Dedifferentiated amniotic fluid mesenchymal stem cell (primary cell): ENCODE results near the gene SBNO2.

Experiments used
- DNase-seq: peaks from one replicate; pipeline ENCODE4 v3.0.0-alpha.2; 2016; ENCODE audit errors: extremely low spot score

The SBNO2 gene

DNA sequence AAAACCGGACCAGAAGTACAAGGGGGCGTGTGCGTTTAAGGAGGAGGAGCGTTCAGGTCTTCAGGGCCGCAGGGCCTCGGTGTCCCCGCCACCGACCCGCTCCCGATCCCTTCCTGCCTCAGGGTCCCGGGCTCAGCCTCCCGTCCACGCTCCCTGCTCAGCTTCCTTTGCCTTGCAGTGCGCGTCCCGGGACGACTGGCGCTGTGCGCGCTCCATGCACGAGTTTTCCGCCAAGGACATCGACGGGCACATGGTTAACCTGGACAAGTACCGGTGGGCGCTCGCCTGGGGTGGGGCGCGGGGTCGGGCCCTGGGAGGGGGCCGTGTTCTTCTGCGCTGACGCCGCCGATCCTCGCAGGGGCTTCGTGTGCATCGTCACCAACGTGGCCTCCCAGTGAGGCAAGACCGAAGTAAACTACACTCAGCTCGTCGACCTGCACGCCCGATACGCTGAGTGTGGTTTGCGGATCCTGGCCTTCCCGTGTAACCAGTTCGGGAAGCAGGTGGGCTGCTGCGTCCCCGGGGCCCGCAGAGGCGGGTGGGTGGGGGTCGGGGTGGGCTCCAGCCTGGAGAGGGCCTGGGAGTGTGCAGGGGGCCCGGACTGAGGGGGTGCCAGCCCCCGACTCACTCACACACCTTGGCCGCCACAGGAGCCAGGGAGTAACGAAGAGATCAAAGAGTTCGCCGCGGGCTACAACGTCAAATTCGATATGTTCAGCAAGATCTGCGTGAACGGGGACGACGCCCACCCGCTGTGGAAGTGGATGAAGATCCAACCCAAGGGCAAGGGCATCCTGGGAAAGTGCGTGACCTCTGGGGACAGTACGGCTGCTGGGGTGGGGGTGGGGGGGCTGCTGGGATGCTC is 68.8 kb downstream of the SBNO2 start:
- DNase-seq: peak; percentile 16

DNA sequence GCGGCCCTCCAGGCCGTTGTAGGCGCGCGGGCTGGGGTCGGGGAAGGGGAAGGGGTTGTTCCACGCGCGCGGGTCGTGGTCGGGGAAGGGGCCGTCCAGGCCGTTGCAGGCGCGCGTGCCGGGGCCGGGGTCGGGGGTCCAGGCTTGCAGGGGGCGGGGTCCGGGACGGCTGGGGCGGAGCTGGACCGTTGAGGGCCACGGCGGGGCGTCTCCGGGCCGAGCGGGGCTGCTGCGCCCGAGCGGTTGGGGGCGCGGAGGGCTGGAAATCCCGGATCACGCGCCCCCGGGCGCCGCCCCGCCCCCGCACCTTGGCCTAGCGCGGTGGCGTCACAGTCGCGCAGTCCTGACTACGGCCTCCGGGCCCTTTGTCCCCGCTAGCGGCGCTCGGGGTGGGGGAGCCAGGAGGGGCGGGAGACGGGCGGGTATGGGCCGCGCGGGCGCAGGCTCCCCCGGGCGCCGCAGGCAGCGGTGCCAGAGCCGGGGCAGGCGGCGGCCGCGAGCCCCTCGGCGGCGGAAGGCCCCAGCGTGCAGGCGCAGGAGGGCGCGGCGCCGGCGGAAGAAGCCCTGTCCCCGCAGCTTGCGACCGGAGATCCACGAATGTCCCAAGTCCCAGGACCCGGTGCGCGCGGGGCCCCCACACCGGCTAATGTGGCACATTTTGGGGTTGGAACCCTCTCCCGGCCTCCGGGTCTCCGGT is 69.6 kb downstream of the SBNO2 start:
- peak; percentile 33 for DNase-seq

DNA sequence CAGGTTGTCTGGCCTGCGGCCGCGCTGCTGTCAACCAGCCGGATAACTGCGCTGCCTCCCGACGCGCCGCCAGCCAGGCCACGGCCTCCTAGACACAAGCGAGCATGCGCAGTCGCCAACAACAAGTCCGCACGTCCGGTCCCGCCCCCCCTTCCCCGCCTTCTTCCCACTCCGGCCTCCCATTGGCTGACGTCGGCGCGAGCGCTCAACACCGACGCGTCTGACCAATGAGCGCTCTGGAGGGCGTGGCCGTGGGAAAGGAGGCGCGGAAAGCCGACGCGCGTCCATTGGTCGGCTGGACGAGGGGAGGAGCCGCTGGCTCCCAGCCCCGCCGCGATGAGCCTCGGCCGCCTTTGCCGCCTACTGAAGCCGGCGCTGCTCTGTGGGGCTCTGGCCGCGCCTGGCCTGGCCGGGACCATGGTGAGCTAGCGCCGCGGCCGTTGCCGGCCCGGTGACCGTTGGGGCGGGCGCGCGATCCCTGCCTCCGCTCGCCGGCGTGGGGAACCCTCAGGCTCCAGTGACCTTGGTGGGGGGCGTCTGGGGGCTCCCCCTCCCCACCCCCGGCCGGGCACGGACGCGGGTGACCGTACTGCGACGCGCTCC is 70.3 kb downstream of the SBNO2 start, which contains the start of gene GPX4:
Gene GPX4, plus strand, starts transcription at position 287 of the 603 bp plus-strand sequence. Its CDS starts 50 bp downstream, at position 337.
- peak; percentile 99 for DNase-seq

DNA sequence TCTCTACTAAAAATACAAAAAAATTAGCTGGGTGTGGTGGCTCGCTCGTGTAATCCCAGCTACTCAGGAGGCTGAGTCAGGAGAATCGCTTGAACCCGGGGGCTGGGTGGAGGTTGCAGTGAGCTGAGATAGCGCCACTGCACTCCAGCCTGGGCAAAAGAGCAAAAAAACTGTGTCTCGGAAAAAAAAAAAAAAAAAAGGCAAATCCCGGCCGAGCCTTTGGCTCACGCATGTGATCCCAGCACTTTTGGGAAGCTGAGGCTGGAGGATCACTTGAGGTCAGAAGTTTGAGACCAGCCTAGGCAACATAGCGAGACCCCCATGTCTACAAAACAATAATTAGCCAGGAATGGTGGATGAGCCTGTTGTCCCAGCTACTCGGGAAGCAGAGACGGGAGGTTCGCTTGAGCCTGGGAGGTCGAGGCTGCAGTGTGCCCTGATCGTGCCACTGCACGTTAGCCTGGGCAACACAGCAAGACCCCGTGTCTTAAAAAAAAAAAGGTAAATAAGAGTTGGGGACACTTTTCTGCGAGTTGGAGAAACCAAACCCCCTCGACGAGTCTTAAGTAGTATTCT is 70.8 kb downstream of the SBNO2 start:
- DNase-seq: no peak

DNA sequence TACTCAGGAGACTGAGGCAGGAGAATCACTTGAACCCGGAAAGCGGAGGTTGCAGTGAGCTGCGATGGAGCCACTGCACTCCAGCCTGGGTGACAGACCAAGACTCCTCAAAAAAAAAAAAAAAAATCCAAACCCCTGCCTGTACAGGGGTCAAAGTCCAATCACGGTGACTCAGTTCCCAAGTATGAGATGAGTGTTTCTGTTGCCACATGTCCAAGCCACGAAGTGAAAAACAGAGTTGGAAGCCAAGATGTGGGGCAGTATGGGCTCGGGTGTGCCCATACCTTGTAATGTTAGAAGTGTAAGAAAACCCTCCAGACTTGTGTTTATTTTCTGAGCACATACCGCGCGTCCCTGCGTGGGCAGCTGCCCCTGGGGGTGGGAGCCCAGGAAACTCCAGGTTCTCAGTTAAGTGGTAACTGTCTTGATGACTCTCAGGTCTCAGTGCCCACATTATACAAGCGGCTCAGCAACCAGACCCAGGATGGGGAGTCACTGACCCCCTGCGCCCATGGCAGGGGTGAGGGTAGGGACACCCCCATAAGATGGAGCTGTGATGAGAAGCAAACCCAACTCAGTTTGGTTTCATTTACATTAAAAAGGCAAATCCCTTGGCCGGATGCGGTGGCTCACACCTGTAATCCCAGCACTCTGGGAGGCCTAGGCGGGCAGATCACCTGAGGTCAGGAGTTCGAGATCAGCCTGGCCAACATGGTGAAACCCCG is 71.5 kb downstream of the SBNO2 start:
- DNase-seq: peak; percentile 97

DNA sequence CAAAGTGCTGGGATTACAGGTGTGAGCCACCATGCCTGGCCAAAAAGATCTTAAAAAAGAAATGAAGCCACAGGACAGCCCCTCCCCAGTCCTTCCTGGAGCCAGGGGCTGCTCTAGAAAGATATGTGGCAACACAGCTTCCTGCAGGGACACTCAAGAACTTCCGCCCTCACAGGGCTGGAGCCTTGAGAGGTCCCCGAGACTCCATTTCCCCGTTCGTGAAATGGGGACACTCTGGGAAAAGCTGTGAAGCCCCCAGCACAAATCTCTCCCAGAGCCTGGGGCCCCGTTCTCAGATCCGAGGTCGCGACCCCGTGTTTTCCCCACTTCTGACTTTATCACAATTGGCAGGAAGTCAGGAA is 72.8 kb downstream of the SBNO2 start:
- DNase-seq: no peak

DNA sequence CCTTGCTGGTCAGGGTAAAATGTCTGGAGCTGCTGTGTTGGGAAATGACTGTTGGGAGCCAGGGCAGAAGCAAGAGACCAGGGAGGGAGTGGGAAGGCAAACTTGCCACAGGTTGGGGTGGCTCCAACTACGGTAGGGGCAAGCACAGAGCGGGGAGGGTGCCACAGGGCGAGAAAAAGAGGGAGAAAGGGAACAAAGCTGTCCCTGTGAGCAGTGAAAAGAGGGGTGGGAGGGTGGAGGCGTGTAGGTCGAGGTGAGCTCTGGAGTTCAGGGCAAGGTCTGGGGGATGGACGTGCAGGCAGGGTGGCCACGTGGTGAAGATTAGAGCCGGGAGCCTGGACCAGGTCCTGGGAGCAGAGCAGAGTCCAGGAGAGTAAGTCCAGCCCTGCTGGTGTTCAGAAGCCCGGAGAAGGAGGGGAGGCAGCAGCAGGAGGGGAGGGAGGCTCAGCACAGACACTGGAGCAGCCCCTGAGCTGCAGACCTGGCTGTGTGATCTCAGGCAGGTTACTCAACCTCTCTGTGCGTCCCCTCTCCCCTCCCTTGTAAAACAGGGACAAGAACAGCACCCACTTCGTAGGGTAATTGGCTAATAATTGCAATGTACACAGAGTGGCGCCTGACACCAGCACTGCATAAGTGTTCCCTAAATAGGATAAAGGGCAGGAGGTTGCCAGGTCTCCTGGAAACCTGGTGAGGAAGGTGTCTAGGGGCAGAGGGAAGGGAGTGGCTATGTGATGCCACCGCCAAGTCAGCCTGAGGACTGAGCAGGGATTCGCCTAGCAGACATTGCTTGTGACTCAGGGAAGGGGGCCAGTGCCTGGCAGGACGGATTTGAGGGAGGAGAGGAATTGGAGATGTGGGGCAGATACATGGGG is 75.7 kb downstream of the SBNO2 start:
- no peak for DNase-seq

DNA sequence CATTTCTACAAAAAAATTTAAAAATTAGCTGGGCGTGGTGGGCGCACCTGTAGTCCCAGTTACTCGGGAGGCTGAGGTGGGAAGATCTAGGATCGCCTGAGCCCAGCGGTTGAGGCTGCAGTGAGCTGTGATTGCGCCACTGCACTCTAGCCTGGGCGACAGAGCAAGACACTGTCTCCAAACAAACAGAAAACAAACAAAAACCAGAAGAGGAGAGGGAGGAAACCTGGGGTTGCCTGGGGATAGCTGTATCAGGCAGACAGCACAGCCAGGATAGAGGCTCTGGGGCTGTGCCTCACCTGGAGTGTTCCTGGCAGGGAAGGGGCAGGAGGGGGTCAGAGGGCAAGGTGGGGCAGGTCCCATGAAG is 76.3 kb downstream of the SBNO2 start:
- DNase-seq: no peak

DNA sequence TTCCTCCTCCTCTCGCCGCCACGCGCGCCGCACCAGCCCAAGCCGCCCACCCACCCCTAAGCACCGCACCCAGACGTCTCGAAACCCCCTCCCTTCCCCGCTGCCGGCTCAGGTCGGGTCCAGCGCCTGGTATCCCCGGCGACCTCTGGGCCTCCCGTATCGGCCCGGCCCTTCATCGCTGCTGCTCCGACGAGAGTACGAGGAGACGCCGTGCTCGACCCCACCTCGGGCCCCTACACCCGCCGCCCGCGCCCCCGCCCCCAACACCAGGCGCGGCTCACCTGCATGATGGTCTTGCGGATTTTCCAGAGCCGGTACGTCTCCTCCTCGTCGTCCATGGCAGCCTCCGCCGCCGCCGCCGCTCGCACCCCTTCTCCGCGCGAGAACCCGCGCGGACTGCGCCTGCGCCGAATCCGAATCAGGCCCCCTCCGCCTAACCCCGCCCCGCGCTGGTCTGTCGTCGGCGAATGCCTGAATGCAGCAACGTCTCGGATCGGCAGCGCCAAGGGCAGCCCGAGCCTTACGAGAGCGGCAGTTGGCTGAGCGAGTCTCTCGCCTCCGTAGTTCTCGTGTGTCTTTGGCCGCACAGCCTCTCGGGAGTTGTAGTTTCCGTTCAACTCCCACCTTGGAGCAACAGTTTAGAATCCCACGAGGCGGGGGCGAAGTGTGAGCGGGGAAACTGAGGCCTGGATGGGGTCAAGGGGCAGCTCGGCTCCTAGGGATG is 78.9 kb downstream of the SBNO2 start, which contains the start of gene POLR2E:
Gene POLR2E, minus strand, starts transcription at position 398 of the 724 bp plus-strand sequence. Its CDS starts 60 bp downstream, at position 338.
- peak; percentile 99 for DNase-seq

DNA sequence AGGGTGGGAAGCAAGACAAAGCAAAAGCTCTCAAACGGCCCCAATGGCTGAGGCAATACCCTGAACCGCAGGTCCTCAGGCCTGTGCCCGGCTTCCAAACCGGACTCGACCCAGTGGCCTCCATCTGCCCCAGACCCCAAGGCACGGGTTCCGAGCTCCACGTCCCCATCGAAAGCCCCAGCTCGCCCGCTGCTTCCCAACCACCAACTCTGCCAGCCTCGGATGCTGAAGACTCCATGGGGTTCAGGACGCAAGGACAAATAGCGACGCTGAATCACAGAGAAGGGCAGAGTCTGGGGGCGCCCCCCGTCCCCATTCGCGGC is 79.5 kb downstream of the SBNO2 start:
- no peak for DNase-seq

DNA sequence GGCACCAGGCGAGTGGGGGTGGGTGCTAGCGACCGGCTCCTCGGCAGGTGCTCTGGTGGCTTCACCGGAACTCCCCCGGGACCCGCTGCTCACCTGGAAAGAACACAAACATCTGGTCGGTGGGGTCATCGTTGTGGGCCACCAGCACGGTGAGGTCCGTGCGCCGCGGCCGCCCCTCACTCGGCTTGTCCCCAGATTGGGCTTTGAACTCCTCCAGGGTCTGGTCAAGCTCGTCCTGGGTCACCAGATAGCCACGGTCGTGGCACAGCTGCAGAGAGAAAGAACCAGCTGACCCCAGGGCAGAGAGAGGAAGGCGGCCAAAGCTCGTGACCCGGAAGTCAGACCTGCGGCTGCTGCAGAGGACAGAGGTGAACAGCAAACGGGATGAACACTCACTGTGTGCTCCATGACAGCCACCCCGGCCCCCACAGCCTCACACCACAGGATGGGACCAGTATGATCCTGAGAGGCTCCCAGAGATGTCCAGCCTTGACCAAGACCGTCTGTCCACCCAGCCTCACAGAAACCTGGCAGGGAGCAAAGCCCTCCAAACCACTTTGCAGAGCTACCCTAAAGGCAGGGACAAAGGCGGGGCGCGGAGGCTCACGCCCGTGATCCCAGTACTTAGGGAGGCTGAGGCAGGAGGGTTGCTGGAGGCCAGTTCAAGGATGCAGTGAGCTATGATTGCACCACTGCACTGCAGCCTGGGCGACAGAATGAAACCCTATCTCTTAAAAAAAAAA is 80.1 kb downstream of the SBNO2 start:
- no peak for DNase-seq

DNA sequence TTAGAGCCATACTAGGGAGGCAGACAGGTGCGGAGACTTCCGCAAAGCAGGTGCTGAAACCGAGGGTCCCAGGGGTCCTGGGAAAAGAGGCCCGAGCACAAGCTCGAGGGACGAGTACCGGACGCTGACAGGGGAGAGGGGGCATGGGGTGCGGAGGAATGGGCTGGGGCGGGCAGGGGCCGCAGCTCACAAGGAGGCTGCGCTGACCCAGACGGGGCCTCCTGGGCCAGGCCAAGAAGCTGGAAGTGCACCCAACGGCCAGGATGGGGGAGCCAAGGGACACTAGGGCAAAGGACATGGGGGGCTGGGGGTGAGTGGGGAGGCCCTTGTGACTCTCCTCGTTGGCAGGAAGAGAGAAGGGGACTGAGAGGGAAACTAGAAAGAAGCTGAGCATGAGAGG is 80.7 kb downstream of the SBNO2 start:
- DNase-seq: no peak

DNA sequence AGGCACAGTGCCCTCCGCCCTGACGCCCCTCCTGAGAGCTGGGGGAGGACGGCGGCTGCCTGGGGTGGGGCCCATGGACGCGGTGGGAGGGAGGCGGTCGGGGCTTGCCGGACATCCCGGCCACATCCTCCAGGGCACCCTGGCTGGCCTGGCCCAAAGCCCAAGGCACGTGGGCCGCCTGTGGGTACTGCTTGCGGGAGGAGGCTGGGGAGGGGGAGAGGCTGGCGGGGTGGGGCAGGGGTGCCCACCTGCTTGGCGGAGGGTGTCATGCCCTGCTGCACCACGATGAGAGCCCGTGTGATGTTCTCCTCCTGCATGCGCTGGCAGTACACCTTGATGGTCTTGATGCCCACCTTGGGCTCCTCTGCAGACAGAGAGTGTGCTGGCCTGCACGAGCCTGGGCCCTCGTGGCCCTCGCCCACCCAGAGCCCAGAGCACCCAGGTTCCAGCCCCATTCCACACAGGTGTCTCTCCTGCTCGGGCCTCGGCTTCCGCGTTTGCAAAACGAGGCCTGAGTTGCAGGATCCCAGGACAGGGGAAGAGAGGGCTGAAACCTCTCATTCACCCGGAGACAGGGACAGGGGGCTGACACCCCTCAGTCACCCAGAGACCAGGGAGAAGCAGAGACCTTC is 82.4 kb downstream of the SBNO2 start:
- DNase-seq: no peak

DNA sequence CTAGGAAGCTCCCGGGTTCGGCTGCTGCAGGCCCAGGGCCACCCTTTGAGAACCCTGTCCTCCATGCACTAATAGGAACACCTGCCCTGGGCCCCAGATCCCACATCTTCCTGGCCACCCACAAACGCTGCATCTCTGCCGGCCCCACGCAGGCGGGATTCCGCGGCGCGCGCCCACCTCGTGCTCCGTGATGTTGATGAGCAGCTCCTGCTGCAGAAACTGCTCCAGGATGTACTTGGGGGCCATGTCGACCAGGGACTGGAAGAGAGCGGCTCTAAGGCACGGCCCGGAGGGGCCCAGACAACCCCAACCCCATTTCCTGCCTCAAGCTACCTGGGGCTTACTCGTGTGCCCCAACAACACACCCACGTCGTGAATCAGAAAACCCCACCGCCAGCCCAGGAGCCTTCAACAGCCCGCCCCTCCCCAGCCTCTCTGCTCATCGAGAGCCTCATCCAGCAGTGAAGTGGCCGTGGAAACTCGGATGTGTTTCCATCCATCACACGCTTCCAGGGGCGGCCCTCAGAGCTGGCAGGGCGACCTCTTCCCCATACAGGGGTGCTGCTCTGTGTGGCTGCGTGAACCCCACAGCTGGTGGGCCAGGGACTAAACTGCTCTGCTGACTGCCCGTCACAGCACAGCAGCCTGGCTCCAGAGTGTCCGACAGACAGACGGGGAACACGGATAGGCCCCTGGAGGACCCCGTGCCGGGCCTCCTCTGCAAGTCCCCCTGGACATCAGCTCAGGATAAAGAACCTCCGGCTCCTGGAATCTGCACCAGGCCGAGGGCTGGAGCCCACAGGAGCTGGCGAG is 83.1 kb downstream of the SBNO2 start:
- no peak for DNase-seq

DNA sequence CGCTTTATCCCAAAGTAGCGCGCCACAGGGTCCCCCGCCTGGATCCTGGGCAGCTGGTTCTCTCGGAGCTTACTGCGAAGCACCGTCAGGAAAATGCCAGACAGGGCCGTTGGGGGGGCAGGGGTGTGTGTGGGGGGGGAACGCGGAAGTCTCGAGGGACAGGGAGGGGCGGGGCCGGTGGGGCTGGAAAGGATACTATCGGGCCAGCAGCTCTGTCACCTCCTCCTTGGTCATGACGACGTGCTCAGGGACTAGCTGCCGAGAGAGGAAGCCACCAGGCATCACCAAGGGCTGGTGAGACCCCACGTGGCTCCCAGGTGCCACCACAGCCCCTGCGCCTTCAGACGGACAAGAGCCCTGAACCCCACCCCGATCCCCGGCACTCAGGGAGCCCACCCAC is 84.2 kb downstream of the SBNO2 start:
- no peak for DNase-seq

DNA sequence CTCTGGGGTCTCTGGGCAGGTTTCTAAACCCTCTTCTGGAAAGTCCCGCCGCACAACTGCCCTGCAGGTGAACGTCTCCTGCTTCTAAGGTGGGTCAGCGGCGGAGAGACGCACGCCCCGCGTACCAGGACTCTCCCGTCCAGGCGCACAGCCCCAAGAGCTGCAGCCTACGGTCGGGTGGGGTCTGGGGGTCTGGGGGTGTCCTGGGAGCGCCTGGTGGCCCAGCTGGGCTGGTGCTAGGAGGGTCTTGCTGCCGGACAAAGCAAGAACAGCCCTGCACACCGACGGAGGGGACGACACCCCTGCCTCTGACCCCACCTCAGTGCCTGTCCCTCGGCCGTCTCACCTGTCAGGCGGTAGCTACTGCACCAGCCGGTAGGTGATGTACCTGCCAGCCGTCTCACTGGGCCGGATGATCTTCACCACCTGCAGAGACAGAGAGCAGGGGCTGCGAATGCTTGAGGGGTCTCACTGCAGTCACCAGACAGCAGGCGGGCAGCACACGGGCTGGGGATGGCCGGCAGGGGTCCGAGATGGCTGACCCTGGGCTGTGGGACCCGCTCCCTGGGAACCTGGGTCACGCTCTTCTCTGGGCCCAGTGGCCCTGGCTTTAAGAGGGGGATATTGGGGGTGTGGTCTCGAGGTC is 84.8 kb downstream of the SBNO2 start:
- no peak for DNase-seq

DNA sequence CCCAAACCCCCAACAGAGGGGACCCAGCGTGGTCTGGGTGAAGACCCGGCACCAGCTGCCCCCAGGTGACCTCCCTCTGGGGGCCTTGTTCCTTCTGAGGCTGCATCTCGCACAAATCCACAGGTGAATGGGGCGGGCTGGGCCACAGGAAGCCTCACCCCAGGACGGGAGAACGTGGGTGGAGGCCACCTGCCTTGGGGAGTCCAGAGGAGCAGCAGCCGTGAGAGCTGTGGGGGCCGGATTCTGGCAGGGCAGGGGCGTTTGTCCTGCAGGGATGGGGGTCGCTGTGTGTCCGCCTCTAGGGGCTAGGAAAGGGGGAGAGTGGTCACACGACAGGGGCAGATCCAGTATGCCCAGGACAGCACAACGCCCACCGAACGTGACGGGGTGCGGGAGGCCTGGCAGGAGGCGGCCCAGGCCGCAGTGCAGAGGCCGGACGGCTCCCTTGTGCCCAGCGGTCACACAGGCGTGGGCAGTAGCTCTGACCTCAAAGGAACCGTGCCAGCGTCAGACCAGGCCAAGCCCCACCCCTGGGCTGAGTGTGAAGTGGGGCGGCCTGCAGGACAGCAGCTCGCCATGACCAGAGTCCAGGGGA is 85.6 kb downstream of the SBNO2 start:
- DNase-seq: no peak
